GM19468 (cell line): ENCODE measurements around the gene SEPHS1.

Experiments used
- ATAC-seq: cut with Tn5 transposase; IDR thresholded peaks from one replicate; pipeline ENCODE4 v1.9.1; 2021; ENCODE audit warnings: mild to moderate bottlenecking, moderate library complexity, moderate number of reproducible peaks; ENCODE audit not compliant: unreplicated experiment; ENCODE audit errors: extremely low read depth

The SEPHS1 gene

GRCh38 chr10:13329565-13329964, 18.5 kb downstream of the SEPHS1 start:
- ATAC-seq = no peak

GRCh38 chr10:13328613-13329012, 19.5 kb downstream of the SEPHS1 start:
- no peak for ATAC-seq

- no peak for ATAC-seq
Measured at GRCh38 chr10:13328126-13328525, 20.0 kb downstream of the SEPHS1 start.

GRCh38 chr10:13327534-13327933, 20.6 kb downstream of the SEPHS1 start:
- no peak for ATAC-seq

GRCh38 chr10:13322615-13323148, 25.4 kb downstream of the SEPHS1 start:
- no peak for ATAC-seq

- ATAC-seq = no peak
Measured at GRCh38 chr10:13321576-13321975, 26.5 kb downstream of the SEPHS1 start.

GRCh38 chr10:13319166-13319565, 28.9 kb downstream of the SEPHS1 start:
- no peak for ATAC-seq

GRCh38 chr10:13317474-13317873, 30.6 kb downstream of the SEPHS1 start:
- no peak for ATAC-seq

GRCh38 chr10:13316635-13317311, 31.3 kb downstream of the SEPHS1 start:
- ATAC-seq = no peak

GRCh38 chr10:13315361-13315760, 32.7 kb downstream of the SEPHS1 start:
- ATAC-seq = no peak

- no peak for ATAC-seq
Measured at GRCh38 chr10:13311177-13311575, 36.9 kb downstream of the SEPHS1 start.

GRCh38 chr10:13310518-13311176, 37.4 kb downstream of the SEPHS1 start:
- no peak for ATAC-seq

GRCh38 chr10:13309792-13310191, 38.3 kb downstream of the SEPHS1 start:
- no peak for ATAC-seq

GRCh38 chr10:13308096-13308495, 40.0 kb downstream of the SEPHS1 start:
- ATAC-seq = no peak

- no peak for ATAC-seq
Measured at GRCh38 chr10:13306103-13306502, 42.0 kb downstream of the SEPHS1 start.

- no peak for ATAC-seq
Measured at GRCh38 chr10:13302821-13303555, 45.1 kb downstream of the SEPHS1 start.

GRCh38 chr10:13299437-13300287, 48.4 kb downstream of the SEPHS1 start, which contains the start of gene PHYH:
PHYH (minus strand) TSS chr10:13300064; CDS start chr10:13300042, 22 bp downstream.
- ATAC-seq = peak; percentile 65

GRCh38 chr10:13298748-13299436, 49.2 kb downstream of the SEPHS1 start:
- ATAC-seq = no peak

GRCh38 chr10:13296476-13296875, 51.6 kb downstream of the SEPHS1 start:
- no peak for ATAC-seq
